Prostate gland (tissue), 2 donors: ENCODE measurements around the gene DSC2.

Source experiments
- POLR2A ChIP-seq: fragments of 450-650 bp; IDR thresholded peaks from one replicate; pipeline ENCODE4 v1.6.1; 2016; ENCODE audit warnings: antibody characterized with exemption, mild to moderate bottlenecking
- POLR2AphosphoS5 ChIP-seq: sonication (generic); formaldehyde crosslinking; IDR thresholded peaks from one replicate; pipeline ENCODE4 v1.6.1; 2017; ENCODE audit warnings: antibody characterized with exemption
- TF ChIP-seq, protein P1 (sequence below), 4 experiments: fragments of 200-600 bp in 2 of 4; fragments of 450-650 bp in 2 of 4; sonication (generic) in 2 of 4; IDR thresholded peaks; 1 replicate in 3 of 4; 2 replicates in 1 of 4; pipeline ENCODE4 v1.5.1; 2016 to 2019; ENCODE audit warnings: antibody characterized with exemption in 4 of 4, mild to moderate bottlenecking in 2 of 4, moderate library complexity in 2 of 4

DNA sequence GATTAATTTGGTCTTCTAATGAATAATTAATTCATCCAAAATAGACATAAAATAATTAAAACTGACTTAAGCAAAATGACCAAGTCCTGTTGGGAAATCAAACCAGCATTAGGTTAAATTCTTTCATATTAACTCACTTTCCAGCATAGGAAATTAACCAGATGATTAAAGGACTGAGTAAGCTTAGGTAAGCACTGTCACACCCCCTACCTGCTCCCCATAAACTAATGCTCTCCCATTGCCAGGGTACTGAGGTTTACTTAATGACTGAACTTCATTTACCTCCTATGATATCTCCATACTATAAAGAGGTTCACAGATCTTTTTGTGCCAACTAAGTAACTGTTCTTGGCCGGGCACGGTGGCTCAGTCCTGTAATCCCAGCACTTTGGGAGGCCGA, 13.7 kb downstream of the DSC2 start:
- TF ChIP-seq POLR2AphosphoS5 (no peak), POLR2A (no peak)
- TF ChIP-seq, protein P1, sequence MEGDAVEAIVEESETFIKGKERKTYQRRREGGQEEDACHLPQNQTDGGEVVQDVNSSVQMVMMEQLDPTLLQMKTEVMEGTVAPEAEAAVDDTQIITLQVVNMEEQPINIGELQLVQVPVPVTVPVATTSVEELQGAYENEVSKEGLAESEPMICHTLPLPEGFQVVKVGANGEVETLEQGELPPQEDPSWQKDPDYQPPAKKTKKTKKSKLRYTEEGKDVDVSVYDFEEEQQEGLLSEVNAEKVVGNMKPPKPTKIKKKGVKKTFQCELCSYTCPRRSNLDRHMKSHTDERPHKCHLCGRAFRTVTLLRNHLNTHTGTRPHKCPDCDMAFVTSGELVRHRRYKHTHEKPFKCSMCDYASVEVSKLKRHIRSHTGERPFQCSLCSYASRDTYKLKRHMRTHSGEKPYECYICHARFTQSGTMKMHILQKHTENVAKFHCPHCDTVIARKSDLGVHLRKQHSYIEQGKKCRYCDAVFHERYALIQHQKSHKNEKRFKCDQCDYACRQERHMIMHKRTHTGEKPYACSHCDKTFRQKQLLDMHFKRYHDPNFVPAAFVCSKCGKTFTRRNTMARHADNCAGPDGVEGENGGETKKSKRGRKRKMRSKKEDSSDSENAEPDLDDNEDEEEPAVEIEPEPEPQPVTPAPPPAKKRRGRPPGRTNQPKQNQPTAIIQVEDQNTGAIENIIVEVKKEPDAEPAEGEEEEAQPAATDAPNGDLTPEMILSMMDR (IDR thresholded peaks at IDR 0.05), result no peak
